AG09309 (cell line): Measurements from ENCODE around the gene DOLPP1.

Source experiments
- DNase-seq: peaks from one replicate; pipeline ENCODE4 v3.0.0-alpha.2; 2010; ENCODE audit warnings: low read depth
- H3K4me3 ChIP-seq: 2 replicates; pipeline ENCODE4 v1.5.1; 2011; ENCODE audit warnings: mild to moderate bottlenecking, low read depth, low read length, moderate library complexity; ENCODE audit not compliant: control insufficient read depth
- TF ChIP-seq, protein P1 (sequence below): IDR thresholded peaks from 2 replicates; pipeline ENCODE4 v1.5.1; 2011; ENCODE audit warnings: mild to moderate bottlenecking, low read depth, low read length, inconsistent platforms; ENCODE audit not compliant: insufficient read depth, control insufficient read depth; ENCODE audit errors: missing control alignments

Gene DOLPP1

DNA sequence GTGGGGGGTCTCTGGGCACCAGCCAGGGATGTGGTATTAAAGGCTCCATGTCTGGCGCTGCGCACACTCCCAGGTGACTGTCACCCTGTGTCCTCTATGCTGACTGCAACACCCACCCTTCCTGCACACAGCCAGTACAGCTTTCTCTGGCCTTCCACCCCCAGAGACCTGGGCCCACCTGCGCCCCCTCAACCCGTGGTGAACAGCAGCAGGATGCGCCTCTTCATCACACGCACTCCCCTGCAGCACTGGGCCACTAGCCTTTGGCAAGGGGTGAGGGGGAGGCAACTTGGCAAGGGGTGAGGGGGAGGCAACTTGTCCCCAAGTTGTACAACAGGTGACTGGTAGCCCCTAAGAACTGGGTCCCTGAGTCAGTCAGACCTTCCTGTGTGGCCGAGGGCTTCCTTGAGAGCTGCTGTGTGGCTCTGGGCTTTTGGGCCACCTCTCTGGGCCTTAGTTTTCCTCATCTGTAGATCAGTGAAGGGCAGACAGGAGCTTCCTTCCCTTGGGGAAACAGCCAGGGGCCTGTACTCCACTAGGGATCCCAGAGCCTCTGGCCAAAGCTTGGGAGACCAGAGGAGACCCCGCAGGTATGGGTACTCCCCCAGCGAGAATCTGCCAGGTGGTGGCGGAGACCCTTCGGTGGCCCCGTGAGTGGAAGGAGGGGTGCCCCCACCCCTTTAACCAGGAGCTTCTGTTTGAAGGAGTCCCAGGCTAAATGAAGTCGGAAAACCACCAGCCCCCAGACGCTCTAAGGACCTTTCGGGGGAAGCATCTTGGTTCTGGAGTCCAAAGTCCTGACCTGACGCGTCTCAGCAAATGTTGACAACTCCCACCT, 25.2 kb downstream of the DOLPP1 start:
- H3K4me3 ChIP-seq, result no peak overlapping the region
- TF ChIP-seq, protein P1, sequence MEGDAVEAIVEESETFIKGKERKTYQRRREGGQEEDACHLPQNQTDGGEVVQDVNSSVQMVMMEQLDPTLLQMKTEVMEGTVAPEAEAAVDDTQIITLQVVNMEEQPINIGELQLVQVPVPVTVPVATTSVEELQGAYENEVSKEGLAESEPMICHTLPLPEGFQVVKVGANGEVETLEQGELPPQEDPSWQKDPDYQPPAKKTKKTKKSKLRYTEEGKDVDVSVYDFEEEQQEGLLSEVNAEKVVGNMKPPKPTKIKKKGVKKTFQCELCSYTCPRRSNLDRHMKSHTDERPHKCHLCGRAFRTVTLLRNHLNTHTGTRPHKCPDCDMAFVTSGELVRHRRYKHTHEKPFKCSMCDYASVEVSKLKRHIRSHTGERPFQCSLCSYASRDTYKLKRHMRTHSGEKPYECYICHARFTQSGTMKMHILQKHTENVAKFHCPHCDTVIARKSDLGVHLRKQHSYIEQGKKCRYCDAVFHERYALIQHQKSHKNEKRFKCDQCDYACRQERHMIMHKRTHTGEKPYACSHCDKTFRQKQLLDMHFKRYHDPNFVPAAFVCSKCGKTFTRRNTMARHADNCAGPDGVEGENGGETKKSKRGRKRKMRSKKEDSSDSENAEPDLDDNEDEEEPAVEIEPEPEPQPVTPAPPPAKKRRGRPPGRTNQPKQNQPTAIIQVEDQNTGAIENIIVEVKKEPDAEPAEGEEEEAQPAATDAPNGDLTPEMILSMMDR, result no peak
- DNase-seq, result no peak

DNA sequence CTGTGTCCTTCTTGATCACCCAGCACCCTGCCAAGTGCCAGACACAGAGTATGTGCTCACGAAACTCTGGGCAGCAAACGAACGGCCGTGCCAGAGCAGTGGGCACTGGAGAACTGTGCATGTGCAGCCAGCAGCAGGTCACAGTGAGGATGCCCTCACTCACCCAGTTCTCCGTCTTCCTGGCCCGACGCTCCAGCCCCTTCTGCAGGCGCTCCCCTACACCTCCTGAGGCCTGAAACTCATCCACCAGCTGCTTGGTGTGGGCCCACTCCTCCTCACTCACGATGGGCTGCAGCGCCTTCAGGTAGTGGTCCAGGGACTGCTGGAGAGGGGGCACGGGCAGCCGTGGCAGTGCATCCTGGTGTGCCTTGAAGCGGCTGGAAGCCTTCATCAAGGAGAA, 26.7 kb downstream of the DOLPP1 start:
- TF ChIP-seq, protein P1, result no peak
- no peak overlapping the region for H3K4me3 ChIP-seq
- DNase-seq, result no peak

DNA sequence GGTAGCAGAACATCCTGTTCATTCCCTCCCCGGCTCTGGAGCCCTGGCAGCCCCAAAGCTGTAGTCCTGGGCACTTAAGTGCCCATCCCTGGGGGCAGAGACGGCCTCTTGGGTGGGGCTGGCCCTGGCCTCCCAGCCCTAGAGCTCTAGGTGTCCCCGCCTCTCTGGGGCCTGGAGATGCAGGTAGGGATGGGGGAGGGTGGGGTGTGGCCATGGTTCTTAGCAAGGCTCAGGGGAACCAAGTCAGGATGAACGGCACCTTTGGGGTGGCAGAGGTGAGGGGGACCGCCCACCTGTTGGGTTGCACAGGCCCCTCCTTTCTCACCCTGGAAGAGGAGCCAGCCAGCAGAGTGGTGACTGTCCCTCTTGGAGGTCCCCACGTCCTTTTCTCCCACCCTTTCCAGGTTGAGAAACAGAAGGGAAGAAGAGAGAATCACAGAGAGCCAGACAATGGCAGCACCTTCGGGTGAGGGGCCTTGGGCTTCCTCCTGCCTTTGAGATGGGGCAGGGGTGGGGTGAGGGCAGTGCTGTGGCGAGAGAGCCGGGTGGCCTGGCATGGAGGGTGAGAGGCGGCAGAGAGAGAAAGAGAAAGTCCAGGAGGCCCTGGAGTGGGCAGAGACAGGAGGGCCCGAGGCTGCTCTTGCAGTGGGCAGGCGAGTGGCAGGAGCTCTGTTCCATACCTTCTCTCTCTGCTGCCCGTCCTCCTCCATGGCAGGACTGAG, 27.3 kb downstream of the DOLPP1 start:
- TF ChIP-seq, protein P1, result no peak

DNA sequence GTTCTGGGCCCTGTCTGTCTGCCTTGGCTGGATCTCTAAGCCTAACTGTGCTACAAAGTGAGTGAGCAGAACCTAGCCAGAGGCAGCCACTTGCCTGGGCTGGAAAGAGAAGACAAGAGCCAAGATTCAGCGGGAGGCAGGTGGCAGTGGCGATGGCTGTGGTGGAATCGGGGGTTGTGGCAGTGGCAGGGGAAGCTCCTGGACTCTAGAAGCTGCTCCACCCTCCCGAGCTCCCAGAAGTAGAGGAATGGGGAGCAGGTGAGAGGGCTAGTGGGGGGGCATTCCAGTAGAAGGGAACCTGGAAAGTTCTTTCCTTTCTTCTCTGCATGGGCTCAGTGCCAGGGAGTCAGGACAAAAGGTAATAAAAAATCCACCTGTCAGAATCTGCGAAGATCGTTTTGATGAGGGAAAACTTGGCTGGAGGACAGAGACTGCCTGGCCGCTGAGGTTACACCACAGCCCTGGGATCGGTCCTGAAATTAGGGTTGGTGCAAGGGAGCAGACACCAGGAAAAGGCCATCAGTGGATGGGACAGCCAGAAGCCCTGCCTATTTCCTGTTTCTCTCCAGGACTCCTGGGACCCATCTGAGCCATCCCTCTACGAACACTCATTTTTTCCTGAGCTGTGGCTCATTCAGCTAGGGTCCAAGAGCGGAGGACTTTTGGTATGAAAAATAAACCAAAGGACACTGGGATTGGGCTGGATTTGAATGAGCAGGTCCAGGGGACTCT, 28.1 kb downstream of the DOLPP1 start:
- H3K4me3 ChIP-seq, result peak overlapping the region; percentile 48
- DNase-seq, result no peak
- TF ChIP-seq, protein P1, result no peak

More for the DNA sequence above, 27.3 kb downstream of the DOLPP1 start:
- no peak for DNase-seq
- no peak overlapping the region for H3K4me3 ChIP-seq

DNA sequence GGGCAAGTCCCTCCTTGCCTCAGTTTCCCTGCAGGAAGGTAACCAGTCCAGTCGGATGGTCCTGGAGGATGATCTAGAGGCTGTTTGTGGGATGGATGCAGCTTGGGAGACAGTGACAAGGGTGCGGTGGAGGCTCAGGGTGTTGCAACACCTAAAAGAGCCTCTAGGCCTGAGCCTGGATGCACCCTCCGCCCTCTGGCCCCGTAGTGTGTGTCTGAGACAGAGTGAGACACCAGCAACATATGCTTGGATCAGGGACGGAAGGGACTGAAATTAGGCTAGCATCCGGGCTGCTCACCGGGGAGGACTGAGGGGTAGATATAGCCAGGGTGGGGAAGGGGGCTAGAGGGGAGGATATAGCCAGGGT, 28.6 kb downstream of the DOLPP1 start:
- peak overlapping the region; percentile 48 for H3K4me3 ChIP-seq
- DNase-seq, result no peak
- TF ChIP-seq, protein P1, result no peak

DNA sequence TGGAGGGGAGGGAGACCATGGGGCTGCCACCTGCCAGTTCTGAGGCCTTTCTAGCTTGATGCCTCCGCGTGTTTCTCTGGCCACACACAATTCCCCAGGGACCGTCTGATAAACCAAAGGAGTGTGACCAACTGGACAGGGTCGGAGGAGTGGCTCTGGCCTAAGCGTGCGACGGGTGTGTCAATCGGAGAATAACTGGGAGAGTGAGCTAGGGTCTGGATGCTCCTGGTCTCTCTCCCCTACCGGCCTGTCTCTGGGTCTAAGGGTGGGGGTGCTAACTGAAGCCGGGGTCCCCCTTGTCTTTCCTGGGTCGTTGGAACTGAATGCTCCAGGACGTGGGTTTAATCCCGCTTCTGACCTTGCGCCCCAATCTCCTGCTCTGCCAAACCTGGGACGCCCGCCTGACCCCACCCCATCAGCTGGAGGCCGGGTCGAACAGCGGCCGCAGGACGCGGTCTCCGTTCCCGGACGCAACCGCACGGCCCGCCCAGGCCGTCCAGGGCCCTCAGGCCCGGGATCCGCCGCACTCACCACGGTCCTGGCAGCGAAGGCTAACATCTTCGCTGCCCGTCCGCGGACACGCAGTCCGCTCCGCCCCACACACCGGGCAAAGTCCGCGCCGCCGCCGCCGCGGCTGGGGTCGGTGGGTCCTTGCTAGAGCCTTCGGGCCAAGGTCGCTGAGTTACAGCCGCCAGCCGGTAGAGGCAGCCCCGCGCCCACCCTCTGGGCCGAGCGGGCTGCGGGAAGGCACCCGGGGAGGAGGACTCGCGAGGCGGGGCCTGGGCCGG, 29.2 kb downstream of the DOLPP1 start:
- TF ChIP-seq, protein P1, result no peak
- no peak for DNase-seq

More for the DNA sequence above, 29.2 kb downstream of the DOLPP1 start:
- peak overlapping the region; percentile 48 for H3K4me3 ChIP-seq
